GM19397 (cell line): ENCODE measurements around the gene CPHXL.

Source experiments
- ATAC-seq: cut with Tn5 transposase; IDR thresholded peaks from one replicate; pipeline ENCODE4 v1.9.1; 2021; ENCODE audit warnings: mild to moderate bottlenecking, moderate library complexity; ENCODE audit not compliant: unreplicated experiment

The CPHXL gene

GRCh38 chr16:75702242-75702641 is 24.0 kb downstream of the CPHXL start:
- ATAC-seq: no peak

GRCh38 chr16:75701361-75701760 is 24.9 kb downstream of the CPHXL start, which contains the start of gene DUXB:
TSS of gene DUXB (minus strand) at chr16:75701461. CDS start at chr16:75701418, 43 bp downstream.
- no peak for ATAC-seq

GRCh38 chr16:75697571-75697970 is 28.7 kb downstream of the CPHXL start:
- no peak for ATAC-seq

- ATAC-seq: no peak
Observed at GRCh38 chr16:75695708-75696107, 30.6 kb downstream of the CPHXL start.

- no peak for ATAC-seq
Observed at GRCh38 chr16:75687361-75687760, 38.9 kb downstream of the CPHXL start.

- ATAC-seq: no peak
Observed at GRCh38 chr16:75682308-75682707, 44.0 kb downstream of the CPHXL start.

GRCh38 chr16:75679366-75679765 is 46.9 kb downstream of the CPHXL start:
- no peak for ATAC-seq

GRCh38 chr16:75676909-75677308 is 49.4 kb downstream of the CPHXL start, which contains the start of gene CPHXL2:
TSS of gene CPHXL2 (minus strand) at chr16:75677009. CDS start at chr16:75676999, 10 bp downstream.
- no peak for ATAC-seq

GRCh38 chr16:75667503-75667902 is 58.8 kb downstream of the CPHXL start:
- ATAC-seq: no peak
